ENCODE data around the gene MICALL2.

Gene MICALL2

DNA sequence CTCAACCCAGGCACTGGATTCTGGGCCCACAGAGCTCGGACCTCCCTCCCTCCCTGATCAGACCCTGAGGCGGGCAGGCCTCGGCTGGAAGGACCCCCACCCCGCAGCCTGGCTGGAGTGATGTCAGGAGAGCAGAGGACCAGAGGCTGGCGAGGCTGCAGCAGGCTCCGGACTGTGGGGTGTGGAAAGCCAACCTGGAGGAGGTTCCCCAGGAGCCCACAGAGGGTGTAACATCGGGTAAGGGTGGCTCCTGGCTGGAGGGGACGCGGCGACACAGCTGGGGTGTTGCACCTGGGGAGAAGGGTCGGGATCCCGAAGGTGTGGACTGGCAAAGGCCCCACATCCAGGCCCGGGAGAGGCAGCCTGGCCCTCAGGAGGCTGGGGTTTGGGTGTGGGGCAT, 8.9 kb upstream of the MICALL2 start:
- no peak for DNase-seq (ENCODE audit: low read depth in 2 of 2)

DNA sequence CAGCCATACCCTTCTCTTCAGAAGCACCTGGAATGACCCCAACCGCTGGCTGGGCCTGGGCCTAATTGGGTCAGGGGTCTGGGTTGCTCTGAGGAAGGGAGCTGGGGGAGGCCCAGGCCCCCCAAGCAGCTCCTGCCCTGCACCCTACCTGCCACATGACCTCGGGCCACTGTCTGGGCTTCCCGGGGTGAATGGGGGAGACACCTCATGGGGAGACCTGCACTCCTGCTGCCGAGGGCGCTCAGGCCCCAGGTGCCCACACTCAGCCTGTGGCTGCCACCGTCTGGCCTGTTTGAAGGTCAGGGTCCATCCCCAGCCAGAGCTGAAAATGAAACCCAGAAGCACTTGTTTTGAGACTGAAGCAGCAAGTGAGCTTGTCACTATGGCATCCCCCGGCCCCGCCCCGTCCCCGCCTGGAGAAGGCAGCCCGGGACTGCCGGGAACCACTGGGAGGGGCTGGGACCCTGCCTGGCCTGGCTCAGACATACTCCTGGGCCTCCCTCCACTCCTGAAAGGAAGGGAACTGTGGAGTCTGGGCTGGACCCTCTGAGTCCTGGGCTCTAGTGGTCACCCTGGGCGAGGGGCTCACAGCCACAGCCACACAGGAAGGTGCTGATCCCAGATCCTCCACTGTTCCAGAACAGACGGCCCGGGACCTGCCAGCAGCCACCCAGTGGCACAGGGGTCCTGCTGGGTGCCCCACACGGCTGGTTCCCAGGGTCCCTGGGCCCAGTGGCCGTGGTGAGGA, 7.4 kb upstream of the MICALL2 start:
- DNase-seq (ENCODE audit: low read depth in 2 of 2) = no peak

DNA sequence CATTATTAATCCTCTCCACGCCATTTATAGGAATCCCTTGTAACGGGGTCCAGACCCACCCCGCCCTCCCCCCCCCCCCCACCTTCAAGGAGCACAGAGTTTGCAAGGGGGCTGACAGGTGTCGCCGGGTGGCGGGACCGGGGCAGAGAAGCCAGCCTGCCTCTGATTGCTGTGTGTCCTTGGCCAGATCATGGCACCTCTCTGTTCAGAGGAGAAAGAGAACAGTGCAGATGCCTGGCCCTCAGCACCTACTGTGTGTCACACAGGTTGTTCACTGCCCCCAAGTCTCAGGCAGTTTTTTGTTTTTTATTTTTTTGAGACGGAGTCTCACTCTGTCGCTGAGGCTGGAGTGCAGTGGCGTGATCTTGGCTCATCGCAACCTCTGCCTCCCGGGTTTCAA, 5.4 kb upstream of the MICALL2 start:
- DNase-seq (ENCODE audit: low read depth in 2 of 2) = no peak

DNA sequence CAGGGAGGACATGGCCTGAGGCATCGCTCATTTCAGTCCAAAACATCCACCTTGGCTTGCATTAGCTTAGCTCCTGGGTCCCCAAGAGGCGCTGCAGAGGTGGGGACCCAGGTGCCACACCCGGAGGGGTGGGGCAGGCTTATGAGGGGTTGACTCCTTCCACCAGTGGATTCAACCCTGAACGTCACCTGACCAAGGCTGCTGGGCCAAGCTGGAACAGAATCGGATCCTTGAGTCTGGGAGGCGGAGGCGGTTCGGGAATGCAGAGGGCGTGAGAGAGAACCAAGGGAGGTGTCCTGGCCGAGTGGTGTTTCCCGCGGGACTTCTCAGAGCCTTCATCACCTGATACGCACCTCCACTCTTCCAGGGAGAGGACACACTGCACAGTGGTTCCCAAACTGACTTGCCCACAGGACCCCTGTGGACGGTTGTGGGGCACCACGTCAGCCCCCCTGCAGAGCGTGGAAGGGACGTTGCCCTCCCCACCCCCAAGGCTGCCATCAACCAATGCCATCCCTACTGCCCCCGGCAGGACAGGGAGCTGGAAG, 4.5 kb upstream of the MICALL2 start:
- DNase-seq (ENCODE audit: low read depth in 2 of 2) = no peak

DNA sequence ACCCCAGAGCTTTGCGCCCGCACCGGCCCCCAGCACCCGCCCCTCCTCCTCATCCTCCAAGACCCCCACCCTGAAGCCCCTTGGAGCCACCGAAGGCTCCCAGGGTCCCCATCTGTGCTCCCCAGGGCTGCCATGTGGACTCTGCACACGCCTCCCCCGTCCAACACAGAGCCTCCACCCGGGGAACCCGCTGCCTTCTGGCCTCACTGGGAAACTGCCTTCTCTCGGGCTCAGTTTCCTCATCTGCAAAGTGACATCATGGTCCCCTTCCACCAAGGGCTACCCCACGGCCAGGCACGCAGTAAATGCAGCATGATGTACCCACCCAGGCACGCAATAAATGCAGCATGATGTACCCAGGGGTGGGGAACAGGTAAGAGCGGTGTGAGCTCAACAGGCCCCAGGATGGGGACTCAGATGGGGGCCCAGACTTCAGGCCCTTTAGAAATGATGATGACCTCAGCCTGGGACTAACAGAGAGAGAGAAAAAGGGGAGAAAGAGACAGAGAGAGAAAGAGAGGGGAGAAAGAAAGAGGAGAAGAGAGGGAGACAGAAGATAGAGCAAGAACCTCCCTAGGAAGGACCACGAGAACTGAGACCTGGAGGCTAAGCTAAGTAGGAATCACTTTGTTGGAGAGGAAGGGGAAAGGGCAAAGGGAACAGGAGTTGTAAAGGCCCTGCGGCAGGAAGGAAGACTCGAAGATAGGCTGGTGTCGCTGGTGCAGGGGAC, 2.5 kb upstream of the MICALL2 start:
- DNase-seq (ENCODE audit: low read depth in 2 of 2) = no peak

DNA sequence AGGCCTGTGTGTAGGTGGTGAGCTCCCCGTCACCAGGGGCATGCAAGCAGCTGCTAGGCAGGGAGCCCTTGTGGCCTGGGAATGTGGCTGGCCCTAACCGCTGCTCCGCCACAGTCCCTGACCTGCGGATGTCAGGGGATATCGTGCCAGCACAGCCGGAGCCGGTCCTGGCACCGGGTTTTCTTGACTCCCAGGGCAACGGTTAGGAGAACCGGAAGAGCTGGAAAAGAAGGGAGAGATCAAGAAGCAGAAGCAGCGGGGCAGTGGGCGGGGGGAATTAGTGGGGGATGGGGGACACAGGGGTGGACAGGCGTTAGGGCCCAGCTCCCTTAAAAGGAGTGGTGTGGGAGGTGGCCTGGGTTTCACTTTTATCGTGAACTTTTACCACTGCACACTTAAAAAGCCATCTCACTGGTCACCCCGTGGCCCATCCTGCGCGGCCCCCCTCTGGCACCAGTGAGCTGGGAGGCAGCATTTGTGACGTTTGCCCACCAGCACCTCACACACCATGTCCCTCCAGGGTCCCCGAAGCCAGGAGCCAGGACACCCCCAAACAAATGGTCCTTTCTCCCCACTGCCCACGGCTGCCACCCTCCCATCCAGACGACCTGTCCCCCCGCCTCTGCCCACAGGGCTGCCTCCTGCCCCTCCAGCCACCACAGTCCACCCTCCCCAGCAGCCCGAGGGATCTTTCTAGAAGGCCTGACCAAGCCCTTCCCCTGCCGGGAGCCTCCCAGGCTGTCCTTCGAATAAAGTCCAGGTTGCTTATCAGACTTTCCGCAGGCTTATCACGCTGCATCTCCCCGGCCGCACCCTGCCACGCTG, 1.8 kb upstream of the MICALL2 start:
- no peak for DNase-seq (ENCODE audit: low read depth in 2 of 2)

DNA sequence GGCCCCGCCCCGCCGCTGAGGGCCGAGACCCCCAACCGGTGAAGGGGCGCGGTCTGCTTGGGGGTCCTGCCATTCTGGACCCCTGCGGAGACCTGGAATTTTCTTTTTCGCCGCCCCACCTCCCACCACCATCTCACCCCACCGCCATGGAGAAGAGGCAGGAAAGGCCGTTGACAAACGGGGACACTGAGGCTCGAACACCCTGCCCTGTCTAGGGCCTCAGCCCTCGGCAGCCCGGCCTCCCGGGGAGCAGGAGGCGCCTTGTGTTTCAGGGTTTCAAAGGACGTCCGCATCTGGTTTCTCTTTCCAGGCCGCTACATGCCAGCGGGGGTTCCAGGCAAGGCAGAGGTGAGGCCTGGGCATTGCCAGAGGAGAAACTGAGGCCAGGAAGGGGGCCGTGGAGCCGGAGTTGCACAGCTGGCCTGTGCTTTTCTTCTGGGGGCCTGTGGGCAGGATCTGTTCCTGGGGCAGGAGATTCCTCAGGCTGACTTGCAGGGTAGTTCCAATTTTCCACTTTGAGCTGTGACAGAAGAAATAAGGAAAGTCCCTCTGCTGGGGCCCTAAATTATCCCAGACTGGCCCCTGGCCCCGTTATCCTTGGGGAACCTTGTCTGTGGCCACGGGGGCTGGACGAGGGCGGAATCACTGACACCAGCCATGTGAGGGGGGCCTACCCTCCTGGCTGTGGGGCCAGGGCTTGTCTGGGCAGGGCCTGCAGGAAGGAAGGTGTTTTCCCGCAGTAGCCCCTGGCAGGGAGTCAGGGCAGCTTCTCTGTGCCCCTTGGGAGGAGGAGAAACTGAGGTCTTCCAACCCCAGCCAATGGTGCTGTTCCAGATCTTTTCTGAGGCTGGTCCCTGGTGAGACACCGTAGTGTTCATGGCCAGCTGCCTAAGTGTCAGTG, 900 bp upstream of the MICALL2 start:
- no peak for DNase-seq (ENCODE audit: low read depth in 2 of 2)

DNA sequence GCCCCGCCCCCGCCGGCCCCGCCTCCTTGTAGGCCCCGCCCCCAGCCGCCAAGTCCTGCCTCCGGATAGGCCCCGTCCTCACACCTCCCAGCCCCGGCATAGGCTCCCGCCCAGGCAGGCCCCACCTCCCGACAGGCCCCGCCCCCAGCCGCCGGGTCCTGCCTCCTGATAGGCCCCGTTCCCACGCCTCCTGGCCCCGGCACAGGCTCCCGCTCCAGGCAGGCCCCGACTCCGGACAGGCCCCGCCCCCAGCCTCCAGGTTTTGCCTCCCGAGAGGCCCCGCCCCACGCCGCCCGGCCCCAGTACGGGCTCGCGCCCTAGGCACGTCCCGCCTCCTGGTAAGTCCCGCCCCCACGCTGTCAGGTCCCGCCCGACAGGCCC, 232 bp upstream of the MICALL2 start:
- DNase-seq (ENCODE audit: low read depth in 2 of 2) = peak; percentile 96 to 99

DNA sequence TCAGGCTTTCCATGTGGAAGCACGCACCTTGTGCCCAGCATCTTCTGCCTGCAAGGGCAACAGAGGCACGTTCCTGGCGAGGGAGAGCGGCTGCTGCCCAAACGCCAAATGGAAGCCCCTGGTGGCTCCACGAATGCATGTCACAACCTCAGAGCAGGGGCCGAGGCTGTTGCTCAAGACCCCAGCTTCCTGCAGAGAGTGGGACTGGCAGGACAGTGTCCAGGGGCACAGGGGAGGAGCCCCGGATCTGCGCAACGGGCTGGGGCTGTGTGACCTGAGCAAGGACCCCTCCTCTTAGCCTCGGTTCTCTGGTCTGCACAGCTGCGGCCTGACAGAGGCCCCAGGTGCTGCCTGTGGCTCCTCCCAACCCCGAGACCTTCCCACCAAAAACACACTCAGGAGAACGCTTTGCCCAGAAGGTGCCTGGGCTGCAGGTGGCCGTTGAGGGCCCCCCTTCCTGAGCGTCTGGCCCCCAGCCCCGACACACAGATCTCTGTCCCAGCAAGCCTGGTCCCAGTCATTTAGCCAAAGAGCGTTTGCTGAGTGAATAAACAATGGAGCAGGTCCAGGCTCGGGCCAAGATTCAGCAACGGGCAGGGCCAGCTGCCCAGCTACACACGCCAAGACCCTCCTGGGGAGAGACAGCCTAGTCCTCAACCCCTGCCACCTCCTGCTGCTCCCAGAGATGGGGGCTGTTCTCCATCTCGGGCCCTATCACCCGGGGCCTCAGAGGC, 1.2 kb downstream of the MICALL2 start:
- no peak for DNase-seq (ENCODE audit: low read depth in 2 of 2)

DNA sequence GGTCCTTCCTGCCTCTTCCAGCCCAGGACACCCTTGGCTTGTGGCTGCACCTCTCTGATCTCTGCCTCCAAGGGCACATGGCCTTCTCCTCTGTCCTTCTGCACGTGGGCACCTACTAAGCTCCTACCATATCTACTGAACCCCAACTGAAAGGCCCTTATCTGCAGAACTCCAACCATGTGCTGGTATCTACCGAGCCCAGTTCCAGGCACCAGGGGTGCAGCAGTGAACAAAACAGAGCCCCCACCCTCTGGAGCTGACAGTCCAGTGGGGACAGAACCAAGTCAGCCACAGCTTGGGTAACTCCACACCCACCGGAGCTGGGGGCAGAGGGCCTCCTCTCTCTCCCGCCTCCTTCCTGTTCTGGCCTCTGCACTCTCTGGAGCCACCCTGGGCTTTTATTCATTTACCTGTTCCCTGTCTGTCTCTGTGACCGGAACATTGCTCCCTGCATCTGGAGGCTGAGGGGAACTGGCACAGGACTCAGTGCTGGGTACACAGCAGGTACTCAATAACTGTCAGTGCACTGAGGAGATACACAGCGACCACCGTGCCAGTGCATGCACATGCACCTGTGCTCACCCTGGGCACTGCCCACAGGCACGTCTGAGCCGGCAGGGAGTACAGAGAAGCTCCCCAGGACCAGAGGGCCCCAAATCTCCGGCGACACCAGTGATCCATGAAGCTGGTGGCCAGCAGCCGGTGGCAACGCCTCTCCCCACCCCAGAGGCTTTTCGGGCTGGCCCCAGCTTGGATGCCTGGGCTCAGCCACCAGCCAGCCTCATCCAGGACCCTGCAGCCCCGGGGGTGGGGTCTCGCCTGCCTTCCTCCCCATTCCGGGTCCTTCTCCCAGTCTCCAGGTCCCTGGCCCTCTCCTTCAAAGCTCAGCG, 2.0 kb downstream of the MICALL2 start:
- DNase-seq (ENCODE audit: low read depth in 2 of 2) = no peak

DNA sequence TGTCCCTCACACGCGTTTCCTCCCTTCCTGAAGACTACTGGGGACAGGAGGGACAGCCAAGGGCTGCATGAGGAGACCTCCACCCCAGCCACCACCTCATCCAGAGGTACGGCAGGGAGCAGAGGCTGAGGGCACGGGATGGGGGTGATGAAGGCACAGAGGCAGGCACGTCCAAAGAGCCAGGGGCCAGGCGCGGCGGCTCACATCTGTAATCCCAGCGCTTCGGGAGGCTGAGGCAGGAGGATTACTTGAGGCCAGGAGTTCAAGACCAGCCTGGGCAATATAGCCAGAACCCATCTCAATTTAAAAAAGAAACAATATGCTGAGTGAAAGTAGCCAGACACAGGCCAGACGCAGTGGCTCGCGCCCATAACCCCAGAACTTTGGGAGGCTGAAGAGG, 3.3 kb downstream of the MICALL2 start:
- DNase-seq (ENCODE audit: low read depth in 2 of 2) = no peak

DNA sequence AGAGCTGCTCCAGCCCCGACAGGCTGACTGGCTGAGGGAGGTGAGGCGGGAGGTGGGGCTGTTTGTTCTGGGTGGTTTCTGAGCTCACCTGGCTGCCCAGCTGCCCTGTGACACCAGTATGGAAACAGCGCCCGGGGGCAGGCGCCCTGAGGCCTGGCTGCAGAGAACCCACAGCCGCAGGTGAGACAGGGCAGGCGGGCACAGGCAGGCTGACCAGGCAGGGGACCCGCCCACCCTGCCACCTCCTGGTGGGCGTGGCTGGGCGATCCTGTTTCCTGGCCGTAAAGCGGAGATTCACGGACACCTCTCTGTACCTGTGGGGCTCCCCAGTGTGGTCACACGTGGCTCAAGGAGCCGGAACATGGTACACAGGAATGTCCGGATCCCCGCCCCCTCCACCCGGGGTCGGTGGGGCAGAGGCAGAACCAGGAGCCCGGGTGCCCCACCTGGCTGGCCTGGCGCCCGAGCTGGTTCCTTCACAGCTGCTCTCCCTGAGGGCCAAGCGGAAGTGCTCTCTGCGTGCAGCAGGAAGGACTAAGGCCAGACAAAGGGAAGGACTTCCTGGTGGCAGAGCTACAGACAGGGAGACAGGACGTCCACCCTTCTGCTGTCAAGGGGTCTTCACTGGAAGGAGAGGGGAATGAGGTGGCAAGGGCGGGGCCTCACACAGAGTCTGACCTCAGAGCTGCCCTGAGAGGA, 3.9 kb downstream of the MICALL2 start:
- no peak for DNase-seq (ENCODE audit: low read depth in 2 of 2)

DNA sequence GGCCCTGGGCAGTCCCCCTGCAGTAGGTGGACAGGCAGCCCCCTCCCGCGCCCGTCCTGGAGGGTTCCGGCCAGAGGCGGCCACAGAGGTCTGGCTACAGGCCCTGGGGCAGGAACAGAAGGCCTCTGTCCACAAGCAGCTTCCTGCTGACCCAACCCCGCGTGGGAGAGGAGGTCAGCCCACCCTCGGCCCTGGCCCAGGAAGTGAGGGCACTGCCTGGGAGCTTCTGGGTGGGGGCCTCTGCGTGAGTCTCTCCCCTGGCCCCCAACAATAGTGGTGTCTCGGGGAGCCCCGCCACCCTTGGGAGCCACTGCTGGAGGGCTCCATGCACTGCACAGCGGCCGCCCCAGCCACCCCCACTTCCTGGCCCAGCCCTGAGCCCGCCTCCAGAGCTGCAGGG, 4.7 kb downstream of the MICALL2 start:
- no peak for DNase-seq (ENCODE audit: low read depth in 2 of 2)

DNA sequence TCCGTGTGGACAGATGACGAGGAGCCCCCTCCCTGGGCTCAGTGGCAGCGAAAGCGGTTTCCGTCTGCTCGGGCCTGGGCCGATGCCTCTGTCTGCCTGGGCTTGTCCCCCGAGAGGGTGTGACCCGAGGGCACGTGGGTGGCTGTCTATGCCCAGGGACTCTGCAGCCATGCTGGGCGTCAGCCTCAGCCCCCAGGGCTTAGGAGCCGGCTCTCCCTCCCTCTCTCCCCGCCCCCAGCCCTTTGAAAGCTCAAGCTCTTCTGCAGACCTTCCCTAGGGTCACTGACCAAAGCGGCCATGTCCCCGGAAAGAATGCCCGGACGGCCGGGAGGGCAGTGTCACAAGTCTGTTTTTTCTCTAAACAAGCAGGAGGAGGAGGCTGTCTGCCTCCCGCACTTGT, 7.1 kb downstream of the MICALL2 start:
- no peak for DNase-seq (ENCODE audit: low read depth in 2 of 2)

DNA sequence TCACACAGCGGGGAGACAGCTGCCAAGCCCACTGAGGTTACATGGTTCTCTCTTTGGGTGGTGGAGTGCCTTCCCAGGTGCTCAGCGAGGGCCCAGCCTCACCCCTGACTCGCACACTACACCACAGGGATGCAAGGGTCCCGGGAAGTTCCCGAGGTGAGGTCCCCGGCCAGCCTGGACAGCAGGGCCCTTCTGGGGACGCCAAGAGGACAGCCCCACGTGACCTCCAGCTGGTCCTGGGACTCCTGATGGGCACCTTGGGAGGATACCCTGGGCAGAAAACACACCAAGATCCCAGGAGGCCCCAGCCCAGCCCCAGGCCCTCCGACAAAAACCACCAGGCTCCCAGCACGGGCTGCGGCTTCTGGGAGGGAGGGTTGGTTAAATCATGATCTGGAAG, 8.3 kb downstream of the MICALL2 start:
- no peak for DNase-seq (ENCODE audit: low read depth in 2 of 2)

DNA sequence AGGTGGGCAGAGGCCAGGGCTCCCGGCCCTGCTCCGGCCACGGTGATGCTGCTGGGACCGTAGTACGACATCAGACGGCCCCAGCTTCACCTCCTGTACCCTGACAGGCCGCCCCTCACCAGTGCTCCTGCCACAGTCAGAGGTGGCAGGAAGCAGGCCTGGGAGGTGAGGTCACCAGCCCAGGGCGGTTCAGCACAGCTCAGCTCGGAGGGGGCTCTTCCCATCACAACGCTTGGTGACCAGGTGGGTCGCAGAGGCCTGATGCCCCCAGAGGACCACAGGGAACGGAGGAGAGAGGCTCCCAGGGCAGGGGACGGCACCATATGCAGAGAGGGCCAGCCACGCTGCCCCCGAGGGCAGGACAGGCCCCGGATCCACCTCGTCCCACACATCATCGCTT, 8.8 kb downstream of the MICALL2 start:
- DNase-seq (ENCODE audit: low read depth in 2 of 2) = no peak

DNA sequence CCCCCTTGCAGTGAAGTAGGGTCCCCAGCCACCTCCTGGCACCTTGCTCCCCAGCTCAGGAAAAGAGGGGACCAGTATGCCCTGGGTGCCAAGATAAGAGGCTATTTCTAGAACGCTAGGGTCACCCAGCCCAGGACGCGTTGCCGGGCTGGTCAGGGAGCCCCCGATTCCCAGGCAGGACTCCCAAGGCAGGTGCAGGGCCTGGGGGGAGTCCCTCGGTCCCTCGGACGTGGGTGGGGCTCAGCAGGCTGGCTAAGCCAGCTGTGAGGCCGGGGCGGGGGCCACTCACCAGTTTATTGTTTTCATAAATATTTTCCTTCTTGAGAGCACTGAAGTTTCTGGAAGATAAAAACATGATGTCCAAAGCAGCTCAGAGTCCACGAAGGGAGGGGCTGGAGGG, 9.3 kb downstream of the MICALL2 start:
- no peak for DNase-seq (ENCODE audit: low read depth in 2 of 2)

DNA sequence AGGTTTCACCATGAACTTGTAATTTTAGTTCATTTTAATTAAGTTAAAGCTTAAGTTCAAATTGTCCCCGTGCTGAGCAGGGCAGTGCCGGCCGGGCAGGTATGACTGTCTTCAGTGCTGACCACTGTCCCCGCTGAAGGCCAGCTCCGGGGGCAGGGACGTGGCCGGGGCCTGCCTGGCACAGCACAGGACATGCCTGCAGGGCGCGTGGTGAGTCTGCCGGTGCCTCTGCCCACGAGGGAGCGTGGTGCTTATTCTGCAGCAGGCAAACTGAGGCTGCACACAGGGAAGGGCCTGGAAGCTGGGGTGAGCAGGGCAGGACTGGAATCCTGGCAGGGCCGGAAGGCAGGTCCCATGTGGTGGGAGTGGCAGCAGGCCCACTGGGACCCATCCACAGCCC, 9.8 kb downstream of the MICALL2 start:
- no peak for DNase-seq (ENCODE audit: low read depth in 2 of 2)

DNA sequence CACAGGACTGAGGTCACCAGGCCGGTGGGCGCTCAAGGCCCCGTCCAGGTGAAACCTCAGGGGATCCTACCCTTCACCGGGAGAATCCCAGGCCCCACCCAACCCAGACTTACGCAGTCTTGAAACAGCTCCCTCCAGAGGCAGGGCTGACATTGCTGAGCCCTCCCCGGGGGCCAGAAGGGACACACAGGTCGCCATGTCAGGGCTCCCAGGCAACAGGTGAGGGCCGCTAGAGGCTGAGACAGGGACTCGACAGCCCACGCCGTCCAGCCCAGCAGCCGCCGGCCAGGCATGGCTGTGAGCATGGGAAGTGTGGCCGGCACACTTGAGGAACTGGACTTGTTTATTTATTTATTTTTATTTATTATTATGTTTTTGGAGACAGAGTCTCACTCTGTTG, 10.3 kb downstream of the MICALL2 start:
- DNase-seq (ENCODE audit: low read depth in 2 of 2) = no peak
